T-cell (primary cell): ENCODE measurements around the gene RNF144A. TPM values are rescaled to one million over a fixed set of nuclear protein-coding genes. Genes with fewer than 3 reads are reported as not detected.
"Not testable (repeated sequence)": the region's sequence is repeated elsewhere in the genome, so short reads cannot be mapped to it uniquely, and the experiment has no call there.

Experiments used
- ATAC-seq, 4 experiments: fragments of 200-7000 bp in 3 of 4; fragments of 150-1000 bp in 1 of 4; cut with Tn5 transposase; replicated peaks in 1 of 4; 1 replicate in 3 of 4; 2 replicates in 1 of 4; pipeline ENCODE4 v1.10.0; 2021; ENCODE audit warnings: moderate library complexity in 3 of 4, mild to moderate bottlenecking in 2 of 4, moderate number of reproducible peaks in 1 of 4
- CTCF ChIA-PET, 2 donors: fragments of 300-600 bp; sonication (Branson Sonifier 250); formaldehyde crosslinking; loops; one replicate each; lab custom pipeline; 2022; ENCODE audit warnings: antibody characterized with exemption in 2 of 2; lab: Charles Lee
- POLR2A ChIA-PET, 2 donors: fragments of 300-600 bp; sonication (Branson Sonifier 250); formaldehyde crosslinking; loops; one replicate each; lab custom pipeline; 2022; ENCODE audit warnings: antibody characterized with exemption in 2 of 2; lab: Charles Lee
- DNase-seq, 35 experiments: peaks; one replicate each; pipeline versions ENCODE4 v3.0.0 to v3.0.0-alpha.2; 2013 to 2023
- H3K27ac ChIP-seq: one replicate; pipeline ENCODE4 v1.5.1; 2013; ENCODE audit warnings: low read length
- H3K27me3 ChIP-seq, 2 experiments: replicated peaks in 1 of 2; 1 replicate in 1 of 2; 2 replicates in 1 of 2; pipeline versions ENCODE4 v1.6.1 to v1.7.0; 2013; ENCODE audit warnings: low read length in 1 of 2, mixed read lengths in 1 of 2; ENCODE audit not compliant: control insufficient read depth in 2 of 2, insufficient read depth in 2 of 2; ENCODE audit errors: extremely low read depth in 1 of 2
- H3K36me3 ChIP-seq, 2 donors: 1 replicate in 1 of 2; 2 replicates in 1 of 2; pipeline versions ENCODE4 v1.6.1 to v1.7.0; 2013; ENCODE audit warnings: low read length in 1 of 2; ENCODE audit not compliant: control insufficient read depth in 2 of 2, insufficient read depth in 1 of 2; ENCODE audit errors: extremely low read depth in 1 of 2
- H3K4me1 ChIP-seq, 2 experiments: 1 replicate in 1 of 2; 2 replicates in 1 of 2; pipeline versions ENCODE4 v1.6.1 to v1.7.0; 2013; ENCODE audit warnings: low read length in 2 of 2, mixed read lengths in 1 of 2; ENCODE audit not compliant: insufficient read depth in 2 of 2, control insufficient read depth in 1 of 2; ENCODE audit errors: extremely low read depth in 1 of 2
- H3K4me3 ChIP-seq, 2 donors: 1 replicate in 1 of 2; 2 replicates in 1 of 2; pipeline versions ENCODE4 v1.5.1 to v1.7.0; 2013; ENCODE audit warnings: mild to moderate bottlenecking in 2 of 2, low read length in 1 of 2, moderate library complexity in 1 of 2; ENCODE audit not compliant: control insufficient read depth in 1 of 2; ENCODE audit errors: extremely low read depth in 1 of 2
- H3K9me3 ChIP-seq: 2 replicates; pipeline ENCODE4 v1.7.0; 2013
- H3K27ac Mint-ChIP-seq, 2 donors: one replicate each; pipeline ENCODE4 v1.8.0; 2020 to 2021; ENCODE audit warnings: mild to moderate bottlenecking in 2 of 2, mixed read lengths in 2 of 2
- H3K27me3 Mint-ChIP-seq, 2 donors: one replicate each; pipeline ENCODE4 v1.8.0; 2021 to 2022; ENCODE audit warnings: mixed read lengths in 2 of 2
- H3K36me3 Mint-ChIP-seq: one replicate; pipeline ENCODE4 v1.8.0; 2021; ENCODE audit warnings: mixed read lengths
- H3K4me1 Mint-ChIP-seq, 3 donors: one replicate each; pipeline ENCODE4 v1.8.0; 2020 to 2022; ENCODE audit warnings: mixed read lengths in 3 of 3, mild to moderate bottlenecking in 1 of 3
- H3K4me3 Mint-ChIP-seq, 3 donors: one replicate each; pipeline ENCODE4 v1.8.0; 2020 to 2022; ENCODE audit warnings: mild to moderate bottlenecking in 3 of 3, mixed read lengths in 3 of 3, moderate library complexity in 3 of 3
- H3K9me3 Mint-ChIP-seq, 3 donors: one replicate each; pipeline ENCODE4 v1.8.0; 2020 to 2022; ENCODE audit warnings: mixed read lengths in 3 of 3
- WGBS: methylation state at CpG from one replicate; pipeline ENCODE4 v1.1.5; 2013; ENCODE audit warnings: missing lambda C conversion rate; ENCODE audit not compliant: insufficient coverage; 5-methylcytosine and 5-hydroxymethylcytosine counted together
- total RNA-seq, 35 experiments: library from RNA in 6 of 35; stranded (reverse) in 6 of 35; fragments of 120-200 nt in 1 of 35; gene quantifications; one replicate each; pipeline versions ENCODE4 v1.2.1 to v1.2.4 and lab custom pipeline; 2013 to 2026

Gene RNF144A
- total RNA-seq, 5 donors from 2014 or later (not counting 1 experiment from before 2014, with no cell fraction given): 46.3 to 93.1 (median 79.9) TPM

DNA sequence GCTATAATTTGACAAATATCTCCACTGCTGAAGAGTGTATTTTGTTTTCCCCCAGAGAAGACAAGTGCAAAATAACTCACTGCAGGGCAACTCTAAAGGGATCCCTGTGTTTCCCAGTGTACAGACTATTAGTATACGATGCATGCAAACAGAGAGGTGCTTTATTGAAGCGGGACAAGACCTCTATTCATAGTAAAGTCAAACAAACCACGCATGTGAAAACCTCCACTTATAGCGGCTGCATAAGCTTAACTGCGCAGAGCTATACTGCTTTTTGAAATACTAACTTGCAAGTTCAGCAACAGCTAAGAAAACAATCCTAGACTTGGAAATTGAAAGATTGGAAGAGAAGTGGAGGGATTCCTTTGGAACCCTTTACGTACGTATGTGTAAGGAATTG is 15.6 kb downstream of the RNF144A start:
- ChIA-PET CTCF (interaction anchor here in 1 of 2 donors (0.6 to 1.5 kb wide), 3 partner anchors 13 to 27 kb away, joined by 3 to 8 read pairs (median 3); no protein-coding TSS in a partner anchor), POLR2A (interaction anchor here in 1 of 2 donors (0.7 kb wide), 1 partner anchor 27 kb away, joined by 4 read pairs; no protein-coding TSS in a partner anchor)
- Histone ChIP-seq H3K27ac (no peak overlapping the region), H3K36me3 (peaks cover 0 to under 1% of the 10 kb centered on the region in 2 donors), H3K4me1 (peaks cover 20 to 33% of the 10 kb centered on the region in 2 experiments), H3K9me3 (peaks cover 4% of the 10 kb centered on the region), H3K4me3 (no peak overlapping the region), H3K27me3 (no peaks in the 10 kb centered on the region)
- H3K27ac Mint-ChIP-seq: no peak overlapping the region
- H3K27me3 Mint-ChIP-seq: no peaks in the 10 kb centered on the region
- H3K9me3 Mint-ChIP-seq: peaks cover 0 to 9% (median 9%) of the 10 kb centered on the region in 3 donors
- no peak for DNase-seq
- ATAC-seq: no peak
- H3K4me3 Mint-ChIP-seq: peak overlapping the region in 1 of 3 donors; percentile 28
- WGBS: 100% methylated on average over 4 of the region's 7 CpGs
- peaks cover 81 to 86% (median 86%) of the 10 kb centered on the region in 3 donors for H3K4me1 Mint-ChIP-seq
- H3K36me3 Mint-ChIP-seq: peaks cover 31% of the 10 kb centered on the region

DNA sequence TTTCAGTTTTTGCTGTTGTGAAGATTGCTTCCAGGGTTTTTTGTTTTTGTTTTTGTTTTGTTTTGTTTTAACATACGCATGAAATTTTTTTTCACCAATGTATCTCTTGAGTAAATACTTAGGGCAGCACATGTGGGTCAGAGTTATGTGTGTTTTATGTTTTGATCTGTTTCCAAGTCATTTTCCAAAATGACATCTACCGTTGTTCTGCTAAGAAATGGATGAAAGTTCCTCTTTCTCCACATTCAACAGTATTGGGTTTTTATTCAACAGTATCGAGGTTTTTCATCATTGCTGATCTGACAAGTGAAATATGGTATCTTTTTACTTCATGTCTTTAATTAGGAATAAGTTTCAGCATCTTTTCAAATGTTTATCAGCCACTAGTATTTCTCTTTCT is 16.7 kb downstream of the RNF144A start:
- Histone ChIP-seq H3K27ac (no peak overlapping the region), H3K4me3 (no peak overlapping the region), H3K36me3 (no peaks in the 10 kb centered on the region), H3K9me3 (peaks cover 4% of the 10 kb centered on the region), H3K4me1 (peaks cover 20 to 23% of the 10 kb centered on the region in 2 experiments), H3K27me3 (no peaks in the 10 kb centered on the region)
- Mint-ChIP-seq H3K36me3 (peaks cover 21% of the 10 kb centered on the region), H3K4me3 (peak overlapping the region in 2 of 3 donors; percentile 32), H3K27ac (peak overlapping the region; percentile 53 to 60), H3K27me3 (no peaks in the 10 kb centered on the region), H3K4me1 (peaks cover 76 to 82% (median 81%) of the 10 kb centered on the region in 3 donors), H3K9me3 (peaks cover 0 to 9% (median 9%) of the 10 kb centered on the region in 3 donors)
- no peak for ATAC-seq
- no CpG with 5 or more reads among the region's 3 CpGs for WGBS
- DNase-seq: no peak
- ChIA-PET POLR2A (no interaction called here), CTCF (no interaction called here)

DNA sequence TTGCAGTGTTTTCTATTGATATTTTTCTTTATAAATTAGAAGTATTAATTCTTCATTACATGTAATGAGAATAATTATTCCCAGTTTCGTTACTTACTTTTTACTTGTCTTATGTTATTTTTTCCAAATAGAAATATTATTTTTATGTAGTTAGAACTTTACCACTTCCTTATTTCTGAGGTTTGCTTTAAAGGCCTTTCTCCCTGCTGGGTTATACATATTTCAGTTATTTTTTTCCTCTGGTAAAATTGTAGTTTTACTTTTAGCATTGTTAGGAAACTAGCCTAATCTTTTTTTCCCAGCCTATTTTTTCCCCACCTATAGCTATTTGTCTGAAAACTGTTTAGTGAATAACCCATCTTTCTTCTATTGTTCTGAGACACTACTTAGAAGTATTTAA is 17.1 kb downstream of the RNF144A start:
- no CpG with 5 or more reads among the region's 1 CpG for WGBS
- H3K36me3 Mint-ChIP-seq: peaks cover 21% of the 10 kb centered on the region
- H3K27ac ChIP-seq: no peak overlapping the region

DNA sequence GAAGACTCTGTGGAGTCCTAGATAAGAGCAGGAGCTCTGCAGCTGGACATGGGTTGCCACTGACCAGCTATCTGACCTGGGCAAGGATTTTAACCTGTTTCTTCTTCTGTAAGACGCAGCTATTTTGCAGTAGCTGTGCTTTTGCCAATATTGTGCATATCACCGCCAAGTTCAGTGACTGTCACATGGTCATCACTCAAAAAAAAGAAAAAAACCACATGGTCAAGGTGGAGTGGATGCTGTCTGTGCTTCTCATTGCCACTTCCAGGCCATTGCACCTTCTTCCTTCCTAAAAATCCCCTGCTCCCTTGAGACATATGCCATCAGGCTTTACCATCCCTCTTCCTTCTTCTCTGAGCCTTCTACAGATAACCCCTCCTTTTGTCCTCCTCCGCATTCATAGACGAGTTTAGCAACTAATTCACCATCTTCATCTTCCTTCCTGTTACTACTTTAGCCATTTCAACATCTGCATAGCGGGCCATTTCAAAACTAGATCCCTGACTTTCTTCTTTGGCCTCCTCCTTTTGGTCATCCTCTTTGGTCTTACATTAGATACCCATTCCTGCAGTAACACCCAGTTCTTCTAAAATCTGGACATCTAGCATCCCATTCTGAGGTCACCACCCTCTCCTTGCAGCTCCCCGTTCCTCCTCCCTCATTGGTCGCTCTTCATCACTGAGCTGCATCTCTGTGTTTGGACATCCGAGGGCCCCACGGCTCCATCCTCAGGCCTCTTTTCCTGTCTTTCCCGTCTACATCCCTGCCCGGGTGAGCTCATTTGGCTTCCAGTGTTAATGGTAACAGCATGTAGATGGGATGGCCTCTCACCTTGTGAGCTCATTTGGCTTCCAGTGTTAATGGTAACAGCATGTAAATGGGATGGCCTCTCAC is 17.8 kb downstream of the RNF144A start:
- Histone ChIP-seq H3K4me3 (no peak overlapping the region), H3K4me1 (peaks cover 13 to 18% of the 10 kb centered on the region in 2 experiments), H3K9me3 (peaks cover 4% of the 10 kb centered on the region), H3K27me3 (no peaks in the 10 kb centered on the region), H3K27ac (no peak overlapping the region), H3K36me3 (no peaks in the 10 kb centered on the region)
- WGBS: 82% methylated on average over 6 of the region's 11 CpGs
- Mint-ChIP-seq H3K36me3 (peaks cover 21% of the 10 kb centered on the region), H3K27me3 (no peaks in the 10 kb centered on the region), H3K27ac (peak overlapping the region; percentile 5 to 19), H3K4me3 (peak overlapping the region in 2 of 3 donors; percentile 10 to 18), H3K9me3 (peaks cover 0 to 9% (median 9%) of the 10 kb centered on the region in 3 donors), H3K4me1 (peaks cover 72 to 76% (median 75%) of the 10 kb centered on the region in 3 donors)
- DNase-seq (no peak), ATAC-seq (no peak)
- POLR2A ChIA-PET: interaction anchor here in 1 of 2 donors (0.6 kb wide), 1 partner anchor 1449 kb away, joined by 3 read pairs; no protein-coding TSS in a partner anchor
- CTCF ChIA-PET: no interaction called here

More for the DNA sequence above, 17.1 kb downstream of the RNF144A start:
- POLR2A ChIA-PET: interaction anchor here in 1 of 2 donors (0.6 kb wide), 1 partner anchor 1450 kb away, joined by 3 read pairs; no protein-coding TSS in a partner anchor
- Histone ChIP-seq H3K4me1 (peaks cover 19% of the 10 kb centered on the region in 2 experiments), H3K36me3 (no peaks in the 10 kb centered on the region), H3K27me3 (no peaks in the 10 kb centered on the region), H3K9me3 (peaks cover 4% of the 10 kb centered on the region), H3K4me3 (no peak overlapping the region)
- DNase-seq (no peak), ATAC-seq (no peak)
- CTCF ChIA-PET: no interaction called here
- no peaks in the 10 kb centered on the region for H3K27me3 Mint-ChIP-seq
- H3K4me1 Mint-ChIP-seq: peaks cover 76 to 82% (median 81%) of the 10 kb centered on the region in 3 donors
- peaks cover 0 to 9% (median 9%) of the 10 kb centered on the region in 3 donors for H3K9me3 Mint-ChIP-seq
- H3K27ac Mint-ChIP-seq: no peak overlapping the region
- peak overlapping the region in 1 of 3 donors; percentile 18 for H3K4me3 Mint-ChIP-seq

DNA sequence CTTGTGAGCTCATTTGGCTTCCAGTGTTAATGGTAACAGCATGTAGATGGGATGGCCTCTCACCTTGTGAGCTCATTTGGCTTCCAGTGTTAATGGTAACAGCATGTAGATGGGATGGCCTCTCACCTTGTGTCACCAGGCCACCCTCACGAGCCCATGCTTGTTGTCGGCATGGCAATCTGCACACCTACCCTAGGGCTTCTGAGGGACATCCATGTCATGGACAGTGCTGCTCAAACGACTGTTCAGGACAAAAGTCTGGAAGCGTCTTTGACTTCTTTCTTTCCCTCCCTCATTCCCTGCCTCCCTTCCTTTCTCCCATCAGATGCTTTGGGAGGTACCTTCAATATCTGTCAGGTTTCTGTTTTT is 18.4 kb downstream of the RNF144A start:
- peaks cover 72 to 76% (median 73%) of the 10 kb centered on the region in 3 donors for H3K4me1 Mint-ChIP-seq
- peak overlapping the region in 1 of 3 donors; percentile 18 for H3K4me3 Mint-ChIP-seq

GRCh38 chr2:6937157-6937556 is 19.9 kb downstream of the RNF144A start:
- Histone ChIP-seq H3K27me3 (no peaks in the 10 kb centered on the region), H3K9me3 (no peaks in the 10 kb centered on the region), H3K4me3 (no peak overlapping the region), H3K27ac (no peak overlapping the region), H3K4me1 (peaks cover 13 to 18% of the 10 kb centered on the region in 2 experiments), H3K36me3 (peaks cover under 1 to 14% of the 10 kb centered on the region in 2 donors)
- WGBS: 90% methylated on average over 1 of the region's 2 CpGs
- ATAC-seq (no peak), DNase-seq (no peak)
- Mint-ChIP-seq H3K4me1 (peaks cover 70 to 83% (median 72%) of the 10 kb centered on the region in 3 donors), H3K9me3 (peaks cover 0 to under 1% (median under 1%) of the 10 kb centered on the region in 3 donors), H3K36me3 (peaks cover 22% of the 10 kb centered on the region), H3K27me3 (no peaks in the 10 kb centered on the region), H3K27ac (no peak overlapping the region), H3K4me3 (peak overlapping the region in 1 of 3 donors; percentile 27)
- ChIA-PET POLR2A (interaction anchor here in 1 of 2 donors (0.6 kb wide), 2 partner anchors 12 to 23 kb away, joined by 3 read pairs; no protein-coding TSS in a partner anchor), CTCF (no interaction called here)

More for the DNA sequence above, 18.4 kb downstream of the RNF144A start:
- CTCF ChIA-PET, H3K27me3 ChIP-seq, H3K4me3 ChIP-seq, H3K27ac Mint-ChIP-seq, H3K36me3 ChIP-seq, POLR2A ChIA-PET, H3K27ac ChIP-seq, H3K9me3 Mint-ChIP-seq, H3K9me3 ChIP-seq, ATAC-seq, DNase-seq, H3K27me3 Mint-ChIP-seq: not testable (repeated sequence)
- peaks cover 21% of the 10 kb centered on the region for H3K36me3 Mint-ChIP-seq
- H3K4me1 ChIP-seq: peaks cover 13 to 18% of the 10 kb centered on the region in 2 experiments
- 96% methylated on average over 4 of the region's 4 CpGs for whole genome bisulfite sequencing
